ENCODE data around the gene DMBT1.

DNA sequence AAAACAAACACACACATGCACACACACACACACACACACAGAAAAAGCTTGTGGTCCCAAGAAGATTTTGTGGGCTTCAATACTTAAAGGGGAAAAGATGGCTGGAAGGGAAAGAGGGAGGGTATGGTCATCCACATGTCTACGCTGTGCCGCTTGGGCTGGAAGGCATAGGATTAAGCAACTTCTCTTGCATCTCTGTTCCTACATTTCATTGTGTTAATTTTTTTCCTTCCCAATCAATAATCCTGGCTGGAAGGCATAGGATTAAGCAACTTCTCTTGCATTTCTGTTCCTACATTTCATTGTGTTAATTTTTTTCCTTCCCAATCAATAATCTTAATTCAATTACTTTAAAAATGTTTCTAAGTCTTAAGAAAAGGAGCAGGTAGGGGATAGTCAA is 108.5 kb downstream of the DMBT1 start:
- TF ChIP-seq, protein P1, sequence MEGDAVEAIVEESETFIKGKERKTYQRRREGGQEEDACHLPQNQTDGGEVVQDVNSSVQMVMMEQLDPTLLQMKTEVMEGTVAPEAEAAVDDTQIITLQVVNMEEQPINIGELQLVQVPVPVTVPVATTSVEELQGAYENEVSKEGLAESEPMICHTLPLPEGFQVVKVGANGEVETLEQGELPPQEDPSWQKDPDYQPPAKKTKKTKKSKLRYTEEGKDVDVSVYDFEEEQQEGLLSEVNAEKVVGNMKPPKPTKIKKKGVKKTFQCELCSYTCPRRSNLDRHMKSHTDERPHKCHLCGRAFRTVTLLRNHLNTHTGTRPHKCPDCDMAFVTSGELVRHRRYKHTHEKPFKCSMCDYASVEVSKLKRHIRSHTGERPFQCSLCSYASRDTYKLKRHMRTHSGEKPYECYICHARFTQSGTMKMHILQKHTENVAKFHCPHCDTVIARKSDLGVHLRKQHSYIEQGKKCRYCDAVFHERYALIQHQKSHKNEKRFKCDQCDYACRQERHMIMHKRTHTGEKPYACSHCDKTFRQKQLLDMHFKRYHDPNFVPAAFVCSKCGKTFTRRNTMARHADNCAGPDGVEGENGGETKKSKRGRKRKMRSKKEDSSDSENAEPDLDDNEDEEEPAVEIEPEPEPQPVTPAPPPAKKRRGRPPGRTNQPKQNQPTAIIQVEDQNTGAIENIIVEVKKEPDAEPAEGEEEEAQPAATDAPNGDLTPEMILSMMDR (IDR thresholded peaks at IDR 0.05): no peak
- TF ChIP-seq POLR2A (IDR thresholded peaks at IDR 0.05): no peak
